HG03439 (cell line): ENCODE results near the gene TDRD10.

Source experiments
- ATAC-seq: cut with Tn5 transposase; IDR thresholded peaks from one replicate; pipeline ENCODE4 v1.9.1; 2021; ENCODE audit warnings: mild to moderate bottlenecking, moderate library complexity; ENCODE audit not compliant: unreplicated experiment

TDRD10 gene

GRCh38 chr1:154575951-154576566, 74.0 kb downstream of the TDRD10 start:
- no peak for ATAC-seq

- no peak for ATAC-seq
These were observed 75.5 kb downstream of the TDRD10 start for GRCh38 chr1:154577346-154578057.

GRCh38 chr1:154578058-154578418, 76.0 kb downstream of the TDRD10 start:
- ATAC-seq: no peak

- ATAC-seq: no peak
These were observed 77.4 kb downstream of the TDRD10 start for GRCh38 chr1:154579374-154579773.

GRCh38 chr1:154581766-154582165, 79.7 kb downstream of the TDRD10 start:
- ATAC-seq: no peak

GRCh38 chr1:154582885-154583284, 80.9 kb downstream of the TDRD10 start:
- no peak for ATAC-seq

GRCh38 chr1:154583773-154584172, 81.8 kb downstream of the TDRD10 start:
- no peak for ATAC-seq

GRCh38 chr1:154584267-154584994, 82.4 kb downstream of the TDRD10 start:
- no peak for ATAC-seq

- no peak for ATAC-seq
These were observed 84.2 kb downstream of the TDRD10 start for GRCh38 chr1:154586231-154586630.

GRCh38 chr1:154586641-154587040, 84.6 kb downstream of the TDRD10 start:
- ATAC-seq: no peak

GRCh38 chr1:154589780-154590179, 87.8 kb downstream of the TDRD10 start:
- no peak for ATAC-seq

GRCh38 chr1:154590756-154591155, 88.7 kb downstream of the TDRD10 start:
- no peak for ATAC-seq

- ATAC-seq: no peak
These were observed 89.2 kb downstream of the TDRD10 start for GRCh38 chr1:154591206-154591605.

- no peak for ATAC-seq
These were observed 91.4 kb downstream of the TDRD10 start for GRCh38 chr1:154593390-154593789.

- ATAC-seq: no peak
These were observed 92.8 kb downstream of the TDRD10 start for GRCh38 chr1:154594811-154595210.

- no peak for ATAC-seq
These were observed 93.6 kb downstream of the TDRD10 start for GRCh38 chr1:154595621-154596020.
